Endothelial cell of umbilical vein (primary cell): ENCODE measurements around the gene ARMC7.

Source experiments
- CTCF ChIP-seq, 2 donors: IDR thresholded peaks; 1 replicate in 1 of 2; 2 replicates in 1 of 2; pipeline ENCODE4 v1.5.1; 2011; ENCODE audit warnings: low read length in 2 of 2, mild to moderate bottlenecking in 2 of 2, moderate library complexity in 2 of 2, control low read depth in 1 of 2, inconsistent platforms in 1 of 2, low read depth in 1 of 2; ENCODE audit not compliant: insufficient read depth in 1 of 2; ENCODE audit errors: extremely low read depth in 1 of 2
- EZH2 ChIP-seq: IDR thresholded peaks from 2 replicates; pipeline ENCODE4 v1.6.1; 2012; ENCODE audit warnings: borderline replicate concordance, low read depth, mild to moderate bottlenecking, moderate library complexity, low read length, inconsistent platforms; ENCODE audit not compliant: severe bottlenecking
- FOS ChIP-seq: IDR thresholded peaks from 2 replicates; pipeline ENCODE4 v1.6.1; 2011; ENCODE audit warnings: mild to moderate bottlenecking, low read length, moderate library complexity, borderline replicate concordance; ENCODE audit not compliant: insufficient read depth
- JUN ChIP-seq: IDR thresholded peaks from 2 replicates; pipeline ENCODE4 v1.6.1; 2011; ENCODE audit warnings: borderline replicate concordance, low read depth; ENCODE audit not compliant: insufficient read length, insufficient read depth
- POLR2A ChIP-seq: IDR thresholded peaks from 2 replicates; pipeline ENCODE4 v1.6.1; 2012; ENCODE audit warnings: low read depth, mild to moderate bottlenecking, control low read depth, low read length
- POLR2AphosphoS5 ChIP-seq: IDR thresholded peaks from 2 replicates; pipeline ENCODE4 v1.6.1; 2012; ENCODE audit warnings: low read depth, mild to moderate bottlenecking, control low read depth, low read length, moderate library complexity; ENCODE audit not compliant: insufficient read depth

- TF ChIP-seq POLR2AphosphoS5: no peak
- no peak for TF ChIP-seq CTCF (IDR thresholded peaks at IDR 0.05; ENCODE audit: extremely low read depth in 1 of 2, insufficient read depth in 1 of 2, low read depth in 1 of 2, low read length in 2 of 2)
- TF ChIP-seq EZH2: no peak
- no peak for TF ChIP-seq JUN
- TF ChIP-seq POLR2A: no peak
- TF ChIP-seq FOS: no peak
Measured at GRCh38 chr17:75146592-75146991, 36.8 kb downstream of the ARMC7 start.
